Tibial nerve (tissue), 4 donors: ENCODE results near the gene YIPF2. TPM values are rescaled to one million over a fixed set of nuclear protein-coding genes. Genes with fewer than 3 reads are reported as not detected.

Experiments
- DNase-seq, 2 donors: peaks; one replicate each; pipeline ENCODE4 v3.0.0-alpha.2; 2019; ENCODE audit warnings: low spot score in 2 of 2
- H3K27ac ChIP-seq, 4 donors: fragments of 200-600 bp; sonication (generic) in 3 of 4; one replicate each; pipeline ENCODE4 v1.5.1; 2017 to 2019; ENCODE audit warnings: mild to moderate bottlenecking in 1 of 4
- H3K27me3 ChIP-seq, 2 donors: fragments of 200-600 bp; sonication (generic) in 1 of 2; one replicate each; pipeline versions ENCODE4 v1.5.1 to v1.6.0; 2017 to 2019
- H3K36me3 ChIP-seq, 3 donors: fragments of 200-600 bp; sonication (generic); one replicate each; pipeline ENCODE4 v1.5.1; 2018 to 2019
- H3K4me1 ChIP-seq, 4 donors: fragments of 200-600 bp; sonication (generic) in 3 of 4; one replicate each; pipeline ENCODE4 v1.5.1; 2017 to 2019
- H3K4me3 ChIP-seq, 4 donors: fragments of 200-600 bp; sonication (generic) in 3 of 4; one replicate each; pipeline ENCODE4 v1.5.1; 2017 to 2019; ENCODE audit warnings: mild to moderate bottlenecking in 1 of 4, moderate library complexity in 1 of 4
- H3K9me3 ChIP-seq, 4 donors: fragments of 200-600 bp; sonication (generic) in 3 of 4; one replicate each; pipeline ENCODE4 v1.5.1; 2017 to 2019
- CTCF ChIP-seq, 5 experiments: fragments of 200-600 bp in 3 of 5; fragments of 450-650 bp in 2 of 5; sonication (generic) in 3 of 5; IDR thresholded peaks; one replicate each; pipeline ENCODE4 v1.5.1; 2016 to 2019; ENCODE audit warnings: antibody characterized with exemption in 5 of 5, mild to moderate bottlenecking in 3 of 5, moderate library complexity in 2 of 5
- EP300 ChIP-seq, 2 donors: sonication (generic); formaldehyde crosslinking; IDR thresholded peaks; one replicate each; pipeline ENCODE4 v1.6.1; 2017; ENCODE audit warnings: antibody characterized with exemption in 2 of 2, mild to moderate bottlenecking in 1 of 2
- POLR2A ChIP-seq, 2 donors: fragments of 450-650 bp; IDR thresholded peaks; one replicate each; pipeline ENCODE4 v1.6.1; 2017; ENCODE audit warnings: antibody characterized with exemption in 2 of 2, mild to moderate bottlenecking in 2 of 2, moderate library complexity in 2 of 2
- WGBS, 2 donors: methylation state at CpG; one replicate each; pipeline ENCODE4 v1.1.5; 2018; 5-methylcytosine and 5-hydroxymethylcytosine counted together
- total RNA-seq, 4 donors: library from RNA; depleted of rRNA; stranded (reverse); fragments of >200 nt; gene quantifications; one replicate each; pipeline ENCODE4 v1.1.0, GENCODE V29; 2016

YIPF2 gene
- total RNA-seq, 4 donors from 2014 or later, result 50.0 to 69.3 (median 56.4) TPM

- Histone ChIP-seq H3K4me1 (peaks cover 0 to 79% (median 19%) of the 10 kb centered on the region in 4 donors), H3K27me3 (no peaks in the 10 kb centered on the region), H3K27ac (no peak overlapping the region), H3K36me3 (no peaks in the 10 kb centered on the region), H3K4me3 (no peak overlapping the region), H3K9me3 (no peaks in the 10 kb centered on the region)
- TF ChIP-seq EP300 (IDR thresholded peaks at IDR 0.05) (no peak), CTCF (IDR thresholded peaks at IDR 0.05) (no peak), POLR2A (IDR thresholded peaks at IDR 0.05) (no peak)
- no peak for DNase-seq
- 74 to 75% methylated on average over 4 to 6 of the region's 6 CpGs for WGBS, 2 donors
These were observed 33.1 kb downstream of the YIPF2 start for GRCh38 chr19:10895363-10895762.

- no peaks in the 10 kb centered on the region for H3K9me3 ChIP-seq
- H3K27me3 ChIP-seq, result no peaks in the 10 kb centered on the region
- WGBS, 2 donors, result 77 to 84% methylated on average over 7 of the region's 7 CpGs
- H3K4me1 ChIP-seq, result peaks cover 0 to 79% (median 19%) of the 10 kb centered on the region in 4 donors
- no peak for TF ChIP-seq EP300 (IDR thresholded peaks at IDR 0.05)
- no peak for TF ChIP-seq CTCF (IDR thresholded peaks at IDR 0.05)
- TF ChIP-seq POLR2A (IDR thresholded peaks at IDR 0.05), result no peak
- H3K27ac ChIP-seq, result peak overlapping the region in 1 of 4 donors; percentile 75
- DNase-seq, result no peak
- H3K4me3 ChIP-seq, result no peak overlapping the region
- no peaks in the 10 kb centered on the region for H3K36me3 ChIP-seq
These were observed 33.6 kb downstream of the YIPF2 start for GRCh38 chr19:10894911-10895213.

DNA sequence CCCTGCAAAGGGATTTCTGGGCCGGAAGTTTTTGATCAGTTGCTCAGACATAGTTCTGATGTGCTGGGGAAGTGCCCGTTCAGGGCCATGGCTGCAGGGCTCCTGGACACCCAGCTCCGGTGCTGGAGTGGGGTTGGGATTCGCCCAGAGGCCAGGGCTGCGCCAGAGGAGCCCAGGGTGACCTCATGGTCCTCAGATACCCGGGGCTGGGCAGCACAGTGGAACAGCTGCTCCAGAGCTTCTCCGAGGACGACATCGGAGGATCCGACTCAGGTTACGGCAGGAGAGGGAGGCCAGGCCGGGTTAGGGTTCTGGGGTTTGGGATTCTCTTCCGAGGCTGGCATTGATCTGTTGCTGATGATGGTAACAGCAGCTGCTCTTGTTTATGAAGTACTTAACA is 36.2 kb downstream of the YIPF2 start:
- Histone ChIP-seq H3K36me3 (no peaks in the 10 kb centered on the region), H3K4me3 (no peak overlapping the region), H3K27me3 (no peaks in the 10 kb centered on the region), H3K4me1 (peaks cover 0 to 79% (median 17%) of the 10 kb centered on the region in 4 donors), H3K9me3 (no peaks in the 10 kb centered on the region), H3K27ac (peak overlapping the region in 2 of 4 donors; percentile 70 to 77)
- no peak for DNase-seq
- TF ChIP-seq EP300 (IDR thresholded peaks at IDR 0.05) (no peak), CTCF (IDR thresholded peaks at IDR 0.05) (no peak), POLR2A (IDR thresholded peaks at IDR 0.05) (no peak)
- WGBS, 2 donors, result 72 to 81% methylated on average over 13 of the region's 13 CpGs

DNA sequence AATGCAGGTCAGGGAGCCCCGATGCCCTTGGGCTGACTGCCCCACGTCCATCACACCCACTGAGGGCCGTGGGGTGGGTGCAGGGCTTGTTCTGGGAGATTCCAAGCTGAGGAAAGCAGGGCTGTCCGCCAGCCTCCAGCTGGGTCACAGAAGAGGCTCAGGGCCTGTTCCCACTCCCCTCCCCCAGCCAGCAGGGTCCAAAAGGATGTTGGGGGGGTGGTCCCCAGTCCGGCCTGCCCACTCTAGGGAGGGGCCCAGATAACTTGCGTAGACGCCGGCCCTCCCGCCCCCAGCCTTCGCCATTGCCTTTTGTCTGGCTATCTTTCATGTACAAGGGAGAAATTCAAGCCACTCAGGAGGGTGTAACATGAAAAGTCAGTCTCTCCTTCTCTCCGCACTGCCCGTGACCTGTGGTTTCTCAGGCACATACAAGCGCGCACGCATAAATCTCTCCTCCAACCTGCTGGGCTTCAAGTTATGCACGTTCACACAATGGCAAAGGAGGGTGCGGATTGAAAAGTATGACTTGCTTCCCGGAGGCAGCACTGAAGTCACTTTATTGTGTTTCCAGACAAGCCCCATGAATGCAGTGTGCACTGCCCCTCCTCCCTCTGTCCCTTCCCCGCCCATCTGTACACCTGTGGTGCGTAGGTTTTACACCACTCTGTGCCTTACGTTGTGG is 36.9 kb downstream of the YIPF2 start:
- Histone ChIP-seq H3K36me3 (no peaks in the 10 kb centered on the region), H3K4me1 (peaks cover 0 to 78% (median 14%) of the 10 kb centered on the region in 4 donors), H3K27ac (peak overlapping the region in 2 of 4 donors; percentile 70 to 77), H3K27me3 (no peaks in the 10 kb centered on the region), H3K4me3 (no peak overlapping the region), H3K9me3 (no peaks in the 10 kb centered on the region)
- DNase-seq, result no peak
- TF ChIP-seq POLR2A (IDR thresholded peaks at IDR 0.05) (no peak), EP300 (IDR thresholded peaks at IDR 0.05) (no peak), CTCF (IDR thresholded peaks at IDR 0.05) (no peak)
- WGBS, 2 donors, result 39 to 42% methylated on average over 20 of the region's 21 CpGs

DNA sequence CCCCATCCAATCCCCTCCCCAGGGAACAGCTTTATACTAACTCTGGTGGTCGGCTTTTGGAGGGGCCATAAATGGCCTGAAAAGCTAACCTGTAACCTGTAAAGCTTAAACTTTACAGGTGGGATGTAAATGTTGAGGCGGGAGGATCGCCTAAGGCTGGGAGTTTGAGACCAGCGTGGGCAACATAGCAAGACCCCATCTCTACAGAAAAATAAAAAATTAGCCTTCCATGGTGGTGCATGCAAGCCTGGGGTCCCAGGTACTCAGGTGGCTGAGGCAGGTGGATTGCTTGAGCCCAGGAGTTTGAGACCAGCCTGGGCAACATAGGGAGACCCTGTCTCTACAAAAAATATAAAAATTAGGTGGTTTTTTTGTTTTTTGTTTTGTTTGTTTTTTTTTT is 38.6 kb downstream of the YIPF2 start:
- no peak for TF ChIP-seq CTCF (IDR thresholded peaks at IDR 0.05)
- no peak for TF ChIP-seq POLR2A (IDR thresholded peaks at IDR 0.05)
- TF ChIP-seq EP300 (IDR thresholded peaks at IDR 0.05), result no peak
- Histone ChIP-seq H3K4me1 (peaks cover 0 to 71% (median 8%) of the 10 kb centered on the region in 4 donors), H3K9me3 (no peaks in the 10 kb centered on the region), H3K27ac (no peak overlapping the region), H3K27me3 (no peaks in the 10 kb centered on the region), H3K36me3 (no peaks in the 10 kb centered on the region), H3K4me3 (no peak overlapping the region)
- 92 to 95% methylated on average over 4 of the region's 4 CpGs for WGBS, 2 donors
- DNase-seq, result no peak
